ENCODE data around the gene TUBGCP6.

TUBGCP6 gene

GRCh38 chr22:50226875-50227165 lies 18.0 kb downstream of the TUBGCP6 start:
- no peak for TF ChIP-seq CTCF (IDR thresholded peaks at IDR 0.05)

- TF ChIP-seq CTCF (IDR thresholded peaks at IDR 0.05): no peak
Measured at GRCh38 chr22:50226063-50226874, 18.6 kb downstream of the TUBGCP6 start.

DNA sequence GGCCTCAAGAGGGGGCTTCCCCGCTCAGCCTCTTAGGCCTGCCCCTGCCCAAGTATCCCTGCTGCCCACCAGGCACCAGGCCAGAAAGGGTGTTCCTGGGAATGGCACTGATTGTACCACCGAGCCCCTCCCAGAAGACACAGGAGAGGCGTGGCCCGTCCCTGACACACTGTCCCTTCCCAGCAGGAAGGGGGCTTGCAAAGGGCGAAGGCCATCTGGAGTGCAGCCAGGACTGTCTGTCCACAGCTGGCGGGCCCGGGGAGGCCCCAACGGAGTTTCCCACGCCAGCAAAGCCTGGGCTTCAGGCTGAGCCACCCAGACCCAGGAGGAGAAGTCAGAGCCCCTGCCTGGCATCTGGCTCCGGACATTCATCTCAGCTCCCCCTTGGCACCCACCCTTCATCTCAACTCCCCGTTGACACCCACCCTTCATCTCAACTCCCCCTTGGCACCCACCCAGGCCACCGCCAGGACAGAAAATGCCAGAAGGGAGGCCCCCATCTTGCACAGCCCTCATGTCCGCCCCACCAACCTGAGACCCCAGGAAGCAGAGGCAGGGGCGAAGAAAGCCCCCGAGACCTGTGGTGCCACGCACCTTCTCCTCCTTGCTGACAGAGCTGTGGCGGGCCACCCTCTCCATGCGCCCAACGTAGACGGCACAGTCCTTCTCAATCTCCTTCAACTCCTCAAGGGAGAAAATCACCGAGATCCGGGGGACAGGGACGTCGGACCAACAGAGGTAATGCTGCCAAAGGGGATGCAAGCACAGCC lies 19.4 kb downstream of the TUBGCP6 start:
- TF ChIP-seq CTCF (IDR thresholded peaks at IDR 0.05): no peak

DNA sequence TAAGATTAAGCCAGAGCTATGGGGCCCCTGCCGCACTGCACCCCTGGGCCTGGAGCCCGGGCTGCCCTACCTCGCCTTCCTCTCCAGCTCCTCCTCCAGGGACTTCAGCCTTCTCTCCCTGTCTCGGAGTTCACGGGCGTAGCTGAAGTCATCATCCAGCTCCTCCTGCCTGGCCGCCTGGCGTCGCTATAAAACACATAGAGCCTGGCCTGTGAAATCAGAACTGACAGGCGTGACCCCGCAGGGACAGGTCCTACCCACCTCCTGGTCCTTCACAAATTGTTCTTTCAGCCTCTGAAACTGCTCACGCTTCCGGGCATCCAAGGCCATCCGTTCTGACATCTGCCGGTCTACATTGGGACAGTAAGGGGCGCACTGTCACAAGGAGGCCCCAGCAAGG lies 20.8 kb downstream of the TUBGCP6 start:
- TF ChIP-seq CTCF (IDR thresholded peaks at IDR 0.05): no peak

DNA sequence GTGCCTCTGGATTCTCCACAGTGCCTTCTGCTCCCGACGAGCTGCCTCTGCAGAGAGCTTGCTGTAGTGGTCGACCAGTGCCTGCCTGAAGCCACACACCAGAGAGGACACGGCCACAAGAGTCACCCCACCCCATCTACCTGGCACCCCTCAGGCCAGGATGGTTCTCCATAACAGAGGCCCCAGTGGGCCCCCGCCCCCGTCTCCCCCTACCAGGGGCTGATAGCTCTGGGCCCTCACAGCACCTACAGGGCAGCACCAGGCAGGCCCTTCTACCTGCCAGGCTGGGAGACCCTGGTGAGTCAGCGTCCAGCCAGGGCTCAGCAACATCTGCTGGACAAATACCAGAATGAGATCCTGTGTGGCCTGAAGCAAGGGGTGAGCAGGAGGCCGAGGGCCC lies 22.3 kb downstream of the TUBGCP6 start:
- no peak for TF ChIP-seq CTCF (IDR thresholded peaks at IDR 0.05)

DNA sequence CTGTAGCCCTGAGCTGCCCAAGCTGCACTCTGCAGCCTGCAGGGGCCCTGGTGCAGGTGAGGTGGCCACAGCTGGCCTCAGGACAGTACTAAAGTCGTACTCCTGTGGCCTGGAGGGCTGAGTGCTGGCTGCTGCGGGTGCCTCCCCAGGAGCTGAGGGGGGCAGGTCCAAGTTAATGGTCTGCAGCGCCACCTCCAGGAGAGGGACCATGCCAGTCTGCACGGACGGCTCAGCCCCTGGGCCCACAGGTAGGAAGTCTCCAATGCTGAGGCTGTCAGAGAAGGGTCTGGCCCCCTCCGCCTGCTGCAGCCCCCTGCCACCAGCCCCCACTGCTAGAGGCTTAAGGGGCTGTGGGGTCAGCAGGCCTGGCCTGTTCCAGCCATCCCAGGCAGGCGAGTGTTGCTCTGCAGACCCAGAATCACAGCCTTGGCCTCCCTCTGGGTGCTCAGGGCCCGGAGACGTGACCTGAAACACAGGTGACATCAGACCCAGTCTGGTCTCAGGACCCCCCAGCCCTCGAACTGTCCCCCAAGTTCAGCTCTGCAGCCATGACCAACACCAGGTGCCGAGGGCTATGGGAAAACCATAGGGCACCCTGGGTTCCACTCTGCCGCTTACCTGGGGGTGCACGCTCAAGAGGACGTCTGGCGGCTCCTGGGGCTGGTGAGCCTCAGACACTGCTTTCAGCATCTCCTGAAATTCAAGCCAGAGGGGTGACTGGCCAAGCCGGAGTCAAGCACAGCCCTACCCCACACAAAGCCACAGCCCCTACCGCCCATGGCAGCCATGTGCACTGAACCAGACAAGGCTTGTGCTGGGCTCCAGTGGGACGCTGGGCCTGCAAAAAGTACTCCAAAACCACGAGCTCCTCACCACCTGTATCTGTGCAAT lies 23.2 kb downstream of the TUBGCP6 start:
- TF ChIP-seq CTCF (IDR thresholded peaks at IDR 0.05): no peak

DNA sequence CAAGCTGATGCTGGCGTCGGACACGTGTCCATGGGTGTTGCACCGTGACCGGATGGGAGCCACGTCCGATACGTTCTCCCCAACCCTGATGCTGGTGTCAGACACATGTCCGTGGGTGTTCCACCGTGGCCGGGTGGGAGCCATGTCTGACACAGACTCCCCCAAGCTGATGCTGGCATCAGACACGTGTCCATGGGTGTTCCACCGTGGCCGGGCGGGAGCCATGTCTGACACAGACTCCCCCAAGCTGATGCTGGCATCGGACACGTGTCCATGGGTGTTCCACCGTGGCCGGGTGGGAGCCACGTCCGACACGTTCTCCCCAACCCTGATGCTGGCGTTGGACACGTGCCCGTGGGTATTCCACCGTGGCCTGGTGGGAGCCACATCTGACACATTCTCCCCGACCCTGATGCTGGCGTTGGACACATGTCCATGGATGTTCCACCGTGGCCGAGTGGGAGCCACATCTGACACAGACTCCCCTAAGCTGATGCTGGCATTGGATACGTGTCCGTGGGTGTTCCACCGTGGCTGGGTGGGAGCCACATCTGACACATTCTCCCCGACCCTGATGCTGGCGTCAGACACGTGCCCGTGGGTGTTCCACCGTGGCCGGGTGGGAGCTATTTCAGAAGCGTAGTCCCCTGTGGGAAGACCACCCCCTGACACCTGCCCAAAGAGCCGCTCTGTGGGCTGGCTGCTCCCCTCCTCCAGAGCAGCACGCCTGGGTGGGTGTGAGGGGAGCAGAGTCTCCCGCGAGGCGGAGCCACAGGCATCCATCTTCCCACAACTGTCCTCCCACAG lies 24.0 kb downstream of the TUBGCP6 start:
- TF ChIP-seq CTCF (IDR thresholded peaks at IDR 0.05): no peak
